Measurements from ENCODE around the gene ATP5PO. TPM values are rescaled to one million over a fixed set of nuclear protein-coding genes. Genes with fewer than 3 reads are reported as not detected.
"Not testable (repeated sequence)": the region's sequence is repeated elsewhere in the genome, so short reads cannot be mapped to it uniquely, and the experiment has no call there.

The ATP5PO gene
- total RNA-seq, 1 experiment from 2014 or later = 436 TPM

DNA sequence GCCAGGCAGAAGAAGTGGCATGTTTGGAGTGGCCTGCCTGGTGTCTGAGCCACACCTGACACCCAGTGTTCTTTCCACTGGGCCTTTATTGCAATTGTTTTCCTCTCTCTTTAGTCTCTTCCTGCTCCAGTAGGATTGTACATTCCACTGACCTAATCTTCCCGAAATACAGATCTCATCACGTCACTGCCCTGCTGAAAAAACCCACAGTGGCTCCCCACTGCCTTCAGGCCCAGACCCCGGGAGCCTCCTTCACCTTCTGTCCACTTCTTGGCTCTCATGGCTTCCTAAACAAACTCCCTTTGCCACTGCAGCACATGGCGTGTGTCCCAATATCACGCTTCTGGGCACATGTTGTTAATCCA is 25.3 kb upstream of the ATP5PO start:
- peak; percentile 49 for DNase-seq (ENCODE audit: low read depth)

DNA sequence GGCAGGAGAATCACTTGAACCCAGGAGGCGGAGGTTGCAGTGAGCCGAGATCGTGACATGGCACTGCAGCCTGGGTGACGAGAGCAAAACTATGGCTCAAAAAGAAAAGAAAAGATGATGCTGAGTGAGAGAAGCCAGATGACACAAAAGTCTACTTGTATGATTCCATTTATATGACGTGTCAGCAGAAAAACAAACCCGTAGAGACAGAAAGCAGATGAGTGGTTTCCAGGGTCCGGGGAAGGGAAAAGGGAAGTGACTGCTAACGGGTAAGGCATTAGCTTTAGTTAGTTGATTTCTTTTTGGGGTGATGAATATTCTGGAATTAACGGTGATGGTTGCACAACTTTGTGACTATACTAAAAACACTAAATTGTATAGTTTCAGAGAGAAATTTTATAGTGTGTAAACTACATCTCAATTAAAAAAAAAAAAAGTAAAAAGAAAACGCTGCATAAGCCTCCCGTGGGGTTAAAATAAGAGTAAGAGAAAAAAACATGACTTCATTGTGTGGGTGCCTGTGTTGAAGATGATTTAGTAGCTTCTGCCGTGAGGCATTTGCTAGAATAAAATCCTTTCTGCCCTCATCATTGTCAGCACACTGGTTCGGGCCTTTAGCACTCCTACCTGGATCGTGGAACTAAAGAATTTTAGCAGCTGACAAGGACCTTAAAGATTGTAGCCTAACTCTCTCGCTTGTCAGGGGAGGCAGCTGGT is 24.7 kb upstream of the ATP5PO start:
- peak; percentile 72 for DNase-seq (ENCODE audit: low read depth)

DNA sequence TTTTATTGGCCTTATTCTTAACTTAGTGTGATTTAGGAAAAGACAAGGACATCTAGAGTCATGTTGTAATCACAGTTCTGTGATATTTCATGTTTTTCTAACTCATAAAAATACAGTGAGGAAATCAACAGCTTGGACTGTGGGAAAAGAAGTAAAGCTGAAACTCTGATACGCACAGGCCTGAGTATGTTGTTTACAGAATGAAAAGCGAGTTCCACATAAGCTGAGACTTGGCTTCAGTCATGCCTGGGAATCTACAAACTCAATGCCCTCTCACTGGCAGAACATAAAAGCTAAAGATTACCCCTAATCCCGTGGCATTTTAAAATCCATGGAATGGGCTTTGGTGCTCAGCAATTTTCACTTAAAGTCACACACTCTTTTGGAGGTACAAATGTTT is 23.6 kb upstream of the ATP5PO start:
- no peak for DNase-seq (ENCODE audit: low read depth)

DNA sequence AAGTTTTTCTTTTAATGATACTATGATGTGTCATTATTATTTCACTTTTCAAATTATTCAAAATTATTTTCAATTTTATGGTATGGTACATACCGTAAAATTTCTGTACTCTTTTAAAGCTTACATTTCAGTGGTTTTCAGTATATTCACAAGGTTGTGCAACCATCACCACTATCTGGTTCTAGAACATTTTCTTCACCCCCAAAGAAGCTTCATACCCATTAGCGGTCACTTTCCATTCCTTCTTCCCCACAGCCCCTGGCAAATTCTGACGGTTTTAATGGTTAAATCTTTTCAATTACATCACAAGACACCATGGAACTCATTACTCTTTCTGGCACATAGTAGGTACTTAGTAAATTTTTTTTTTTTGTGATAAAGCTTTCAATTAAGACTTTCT is 22.8 kb upstream of the ATP5PO start:
- no peak for DNase-seq (ENCODE audit: low read depth)

DNA sequence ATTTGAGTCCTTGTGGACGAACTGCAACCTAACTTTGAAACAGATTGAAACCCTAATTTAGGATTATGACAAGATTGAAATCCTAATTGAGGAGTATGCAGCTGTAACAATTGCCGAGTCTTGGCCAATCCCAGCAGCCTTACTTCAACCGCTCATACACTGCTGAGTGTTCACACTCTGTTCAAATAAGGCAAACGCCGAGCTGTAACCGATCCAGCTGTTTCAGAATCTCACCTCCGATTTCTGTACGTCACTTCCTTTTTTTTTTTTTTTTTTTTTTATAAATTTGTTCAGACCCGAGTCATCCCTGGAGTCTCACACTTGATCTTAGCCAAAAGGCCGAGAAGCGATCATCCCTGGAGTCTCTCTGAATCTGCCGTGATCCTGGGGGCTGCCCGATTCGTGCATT is 22.3 kb upstream of the ATP5PO start:
- no peak for DNase-seq (ENCODE audit: low read depth)

DNA sequence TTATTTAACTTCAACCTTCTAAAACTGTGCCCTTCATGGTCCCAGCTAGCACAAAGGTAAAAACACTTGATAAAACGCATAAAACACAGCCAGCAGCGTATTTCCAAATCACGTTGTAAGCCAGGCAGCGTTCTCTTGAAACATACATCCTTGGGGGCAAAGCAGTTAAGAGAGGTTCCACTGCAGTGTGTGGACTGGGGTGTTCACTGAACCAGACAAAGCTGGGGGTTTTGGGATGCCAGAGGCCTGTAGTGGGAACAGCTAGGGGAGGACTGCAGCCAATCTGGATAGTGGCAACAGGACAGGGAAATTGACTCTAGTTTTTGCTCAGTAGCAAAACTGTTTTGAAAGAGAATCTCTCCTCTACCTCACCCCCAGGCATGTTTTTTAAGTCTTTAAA is 21.5 kb upstream of the ATP5PO start:
- DNase-seq (ENCODE audit: low read depth) = no peak

DNA sequence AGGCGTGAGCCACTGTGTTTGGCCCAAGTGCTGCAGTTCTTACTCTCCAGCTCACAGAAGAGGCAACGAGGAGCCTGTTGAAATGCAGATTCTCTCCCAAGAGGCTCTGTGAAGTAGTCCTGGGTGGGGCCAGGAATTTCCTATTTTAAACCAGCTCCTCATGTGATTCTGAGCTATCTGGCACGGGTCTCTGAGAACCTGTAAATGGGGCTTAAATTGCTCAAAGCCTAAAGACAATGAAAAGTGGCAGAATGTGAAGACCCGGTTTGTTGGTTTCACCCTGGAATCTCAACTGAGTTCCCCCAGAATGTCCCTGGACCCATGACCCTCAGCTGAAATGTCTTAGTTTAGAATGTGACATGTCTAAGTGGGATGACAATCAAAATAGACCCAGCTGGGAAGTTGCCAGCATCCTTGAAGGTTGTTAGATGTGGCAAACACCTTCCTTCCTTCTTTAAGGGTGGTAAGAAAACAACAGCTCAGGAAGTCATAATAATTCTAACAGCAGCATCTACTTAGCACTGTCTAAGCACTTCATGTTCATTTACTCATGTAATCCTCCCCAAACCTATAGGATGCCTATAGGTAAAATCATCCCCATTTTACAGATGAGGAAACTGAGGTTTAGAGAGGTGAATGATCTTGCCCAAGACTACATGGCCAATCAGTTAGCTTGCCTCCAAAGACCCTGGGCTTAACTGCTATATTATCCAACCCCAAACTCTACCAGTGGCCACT is 20.9 kb upstream of the ATP5PO start:
- no peak for DNase-seq (ENCODE audit: low read depth)

DNA sequence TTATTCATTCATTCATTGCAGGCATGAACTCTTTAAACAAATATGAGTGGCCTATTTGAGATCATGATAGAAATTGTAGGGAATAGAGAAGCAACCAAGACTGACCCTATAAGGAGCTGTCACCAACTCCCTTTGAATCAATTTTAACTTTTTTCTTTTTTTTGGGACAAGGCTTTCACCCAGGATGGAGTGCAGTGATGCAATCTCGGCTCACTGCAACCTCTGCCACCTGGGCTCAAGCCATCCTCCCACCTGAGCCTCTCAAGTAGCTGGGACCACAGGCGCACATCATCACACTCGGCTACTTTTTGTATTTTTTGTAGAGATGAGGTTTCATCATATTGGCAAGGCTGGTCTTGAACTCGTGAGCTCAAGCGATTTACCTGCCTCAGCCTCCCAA is 17.1 kb upstream of the ATP5PO start:
- no peak for DNase-seq (ENCODE audit: low read depth)

DNA sequence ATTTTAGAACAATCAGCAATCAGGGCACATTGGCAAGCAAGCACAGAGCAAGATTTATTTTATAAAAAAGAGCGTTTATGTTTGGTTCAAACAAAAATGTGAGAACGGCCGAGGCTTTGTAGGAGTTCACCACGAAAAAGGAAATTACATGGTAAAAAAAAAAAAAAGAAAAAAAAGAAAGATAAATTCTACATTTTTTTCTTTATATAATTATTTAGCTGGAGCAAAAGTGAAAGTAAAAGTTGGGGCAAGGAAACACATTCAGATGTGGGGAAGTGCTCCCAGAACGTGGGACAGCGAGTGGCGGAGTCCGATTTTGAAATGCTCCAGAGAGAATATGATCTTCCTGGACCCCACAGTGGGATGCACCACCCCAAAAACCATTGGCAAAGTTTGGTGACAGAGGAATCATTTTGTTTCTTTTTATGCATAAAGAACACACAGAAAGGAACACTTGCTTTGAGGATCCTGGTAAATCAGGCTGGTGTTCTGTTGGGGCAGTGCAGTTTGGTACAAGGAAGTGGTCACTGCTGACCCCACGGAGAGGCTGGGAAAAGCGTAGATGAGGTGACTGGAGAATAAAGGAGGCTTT is 16.3 kb upstream of the ATP5PO start:
- peak; percentile 35 for DNase-seq (ENCODE audit: low read depth)

DNA sequence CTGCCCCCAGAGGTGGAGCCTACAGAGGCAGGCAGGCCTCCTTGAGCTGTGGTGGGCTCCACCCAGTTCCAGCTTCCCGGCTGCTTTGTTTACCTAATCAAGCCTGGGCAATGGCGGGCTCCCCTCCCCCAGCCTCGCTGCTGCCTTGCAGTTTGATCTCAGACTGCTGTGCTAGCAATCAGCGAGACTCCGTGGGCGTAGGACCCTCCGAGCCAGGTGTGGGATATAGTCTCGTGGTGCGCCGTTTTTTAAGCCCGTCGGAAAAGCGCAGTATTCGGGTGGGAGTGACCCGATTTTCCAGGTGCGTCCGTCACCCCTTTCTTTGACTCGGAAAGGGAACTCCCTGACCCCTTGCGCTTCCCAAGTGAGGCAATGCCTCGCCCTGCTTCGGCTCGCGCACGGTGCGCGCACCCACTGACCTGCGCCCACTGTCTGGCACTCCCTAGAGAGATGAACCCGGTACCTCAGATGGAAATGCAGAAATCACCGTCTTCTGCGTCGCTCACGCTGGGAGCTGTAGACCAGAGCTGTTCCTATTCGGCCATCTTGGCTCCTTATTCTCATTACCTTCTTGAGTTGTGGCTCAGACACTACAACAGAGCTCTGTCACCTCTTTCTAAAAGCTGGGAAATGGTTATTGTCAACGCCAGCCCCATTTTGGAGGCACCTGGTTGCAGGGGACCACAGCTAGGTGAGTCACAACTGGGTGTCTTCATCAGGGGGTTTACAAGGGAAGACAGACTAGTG is 15.6 kb upstream of the ATP5PO start:
- DNase-seq (ENCODE audit: low read depth) = not testable (repeated sequence)

DNA sequence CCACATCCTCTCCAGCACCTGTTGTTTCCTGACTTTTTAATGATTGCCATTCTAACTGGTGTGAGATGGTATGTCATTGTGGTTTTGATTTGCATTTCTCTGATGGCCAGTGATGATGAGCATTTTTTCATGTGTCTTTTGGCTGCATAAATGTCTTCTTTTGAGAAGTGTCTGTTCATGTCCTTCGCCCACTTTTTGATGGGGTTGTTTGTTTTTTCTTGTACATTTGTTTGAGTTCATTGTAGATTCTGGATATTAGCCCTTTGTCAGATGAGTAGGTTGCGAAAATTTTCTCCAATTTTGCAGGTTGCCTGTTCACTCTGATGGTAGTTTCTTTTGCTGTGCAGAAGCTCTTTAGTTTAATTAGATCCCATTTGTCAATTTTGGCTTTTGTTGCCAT is 10.6 kb upstream of the ATP5PO start:
- not testable (repeated sequence) for DNase-seq (ENCODE audit: low read depth)

DNA sequence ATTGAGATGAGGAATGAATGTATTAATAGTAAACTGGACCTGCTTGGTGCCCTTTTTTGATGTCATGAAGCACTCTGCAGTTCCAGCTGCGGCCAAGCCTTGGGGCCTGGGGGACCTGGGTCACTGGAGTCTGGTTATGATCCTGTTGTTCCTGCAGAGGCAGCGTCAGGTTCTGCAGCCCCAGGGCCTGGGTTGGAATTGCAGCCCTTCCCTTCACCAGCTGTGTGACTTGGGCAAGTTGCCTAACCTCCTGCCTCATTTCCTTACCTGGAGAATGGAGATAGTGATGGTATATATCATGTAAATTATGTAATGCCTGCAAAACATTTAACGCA is 9.1 kb upstream of the ATP5PO start:
- DNase-seq (ENCODE audit: low read depth) = no peak

DNA sequence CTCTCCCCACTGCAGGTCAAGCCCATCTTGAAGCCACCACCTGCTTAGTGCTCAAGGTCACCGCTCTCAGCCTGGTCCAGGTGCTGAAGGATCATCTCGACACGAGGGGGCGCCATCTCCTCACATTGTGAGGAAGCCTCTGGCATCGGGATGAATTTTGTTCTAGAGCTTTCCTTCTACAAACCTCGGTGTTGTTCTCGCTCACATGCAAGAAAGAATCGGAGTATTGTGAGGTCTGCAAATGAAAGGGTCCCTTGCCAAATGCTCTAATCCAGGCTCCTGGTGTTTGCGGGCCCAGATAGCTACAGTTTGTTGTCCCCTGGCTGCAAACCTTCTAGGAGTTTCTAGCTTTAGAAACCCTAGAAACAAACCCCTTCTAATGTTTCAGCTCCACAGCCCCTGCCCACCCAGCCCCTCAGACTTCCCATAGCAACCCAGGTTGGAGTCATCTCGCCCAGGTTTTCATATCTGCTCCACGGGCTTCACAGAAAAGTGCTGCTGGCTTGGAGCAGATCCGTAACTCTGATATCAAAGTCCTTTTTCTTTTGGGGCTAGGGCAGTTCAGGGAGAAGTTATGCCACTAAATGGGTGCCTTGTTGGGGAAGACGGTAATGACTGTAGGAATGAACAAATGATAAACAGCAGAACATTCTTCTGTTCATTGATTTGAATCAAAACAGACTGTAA is 8.6 kb upstream of the ATP5PO start:
- DNase-seq (ENCODE audit: low read depth) = peak; percentile 87

DNA sequence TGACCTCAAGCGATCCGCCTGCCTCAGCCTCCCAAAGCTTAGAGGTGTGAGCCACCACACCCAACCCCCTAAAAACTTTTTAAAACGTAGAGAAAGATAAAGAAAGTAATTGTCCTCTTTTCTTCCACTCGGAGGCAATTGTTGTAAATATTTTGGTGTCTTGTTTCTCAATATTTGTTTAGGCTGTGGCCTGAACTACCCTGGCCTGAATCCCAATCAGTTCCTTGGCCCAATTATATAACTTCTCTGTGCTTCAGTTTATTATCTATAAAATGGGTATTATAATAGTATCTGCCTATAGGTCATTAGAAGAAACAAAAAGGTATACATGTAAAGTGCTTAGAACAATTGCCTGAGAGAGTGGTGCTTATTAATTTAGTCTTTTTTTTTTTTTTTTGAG is 1.8 kb upstream of the ATP5PO start:
- no peak for DNase-seq (ENCODE audit: low read depth)

DNA sequence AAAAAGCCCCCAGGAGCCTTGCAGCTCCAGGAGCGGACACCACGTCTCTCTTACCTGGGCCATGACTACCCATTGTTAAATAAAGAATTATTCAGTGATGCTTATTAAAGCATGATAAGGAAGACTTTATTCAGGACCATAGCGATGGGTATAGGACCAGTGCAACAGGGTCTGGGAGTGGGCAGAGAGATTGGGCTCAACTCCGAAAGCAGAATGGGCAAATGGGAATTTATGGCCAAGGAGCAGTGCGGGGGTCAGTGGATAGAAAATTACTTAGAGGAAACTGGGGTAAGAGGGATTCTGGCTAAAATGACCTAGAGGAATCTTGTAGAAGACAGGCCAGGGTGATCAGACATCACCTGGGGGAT is 580 bp upstream of the ATP5PO start:
- no peak for DNase-seq (ENCODE audit: low read depth)

DNA sequence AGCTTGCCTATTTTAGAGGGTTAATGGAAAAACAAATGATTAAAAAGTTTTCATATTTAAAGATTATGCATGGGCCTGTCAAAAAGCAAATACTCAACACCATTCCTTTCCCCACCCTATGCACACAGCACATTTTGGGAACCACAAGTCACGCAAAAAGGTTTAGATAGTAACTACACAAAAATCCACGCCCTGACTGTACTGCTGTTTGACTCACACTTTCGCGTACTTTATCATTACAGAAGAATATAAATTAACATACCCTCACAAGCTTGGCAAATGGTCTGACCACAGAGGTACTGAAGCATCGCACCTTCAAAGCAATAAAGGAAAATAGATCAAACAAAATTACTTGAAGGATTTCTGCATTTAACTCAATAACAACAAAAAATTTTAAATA is 1.4 kb downstream of the ATP5PO start:
- no peak for DNase-seq (ENCODE audit: low read depth)

DNA sequence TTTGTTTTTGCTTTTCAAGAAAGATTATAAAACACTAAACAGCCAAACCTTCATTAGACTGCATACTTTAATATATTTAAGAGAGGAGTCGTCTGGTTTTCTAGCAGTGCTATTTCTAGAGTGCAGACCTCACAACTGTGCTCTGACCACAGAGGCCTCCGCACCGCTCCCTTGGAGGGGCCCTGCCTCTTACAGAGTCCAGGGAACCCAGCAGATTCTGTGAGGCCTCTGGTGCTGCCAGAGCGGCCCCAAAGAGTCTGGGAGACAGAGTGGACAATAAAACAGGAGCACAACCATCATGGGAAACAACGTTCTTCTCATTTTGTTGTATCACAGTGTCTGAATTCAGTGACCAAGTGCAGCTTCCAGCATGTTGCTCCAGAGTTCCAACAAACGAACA is 5.8 kb downstream of the ATP5PO start:
- DNase-seq (ENCODE audit: low read depth) = no peak

DNA sequence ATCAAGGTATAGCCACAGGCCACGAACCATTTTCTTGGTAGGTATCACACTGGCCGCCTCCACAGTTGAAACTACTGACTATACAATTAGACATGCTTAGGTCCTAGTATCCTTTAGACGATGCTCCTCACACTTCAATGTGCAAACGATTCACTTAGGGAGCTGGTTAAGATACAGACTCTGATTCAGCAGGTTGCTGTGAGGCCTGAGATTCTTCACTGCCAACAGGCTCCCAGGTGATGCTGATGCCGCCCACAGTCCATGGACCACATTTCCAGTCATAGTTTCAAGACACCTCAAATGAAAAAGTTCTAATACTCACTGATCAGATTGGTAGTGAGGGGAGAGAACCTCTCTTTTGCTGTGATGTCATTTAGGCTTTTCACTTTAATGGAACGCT is 6.8 kb downstream of the ATP5PO start:
- DNase-seq (ENCODE audit: low read depth) = no peak

DNA sequence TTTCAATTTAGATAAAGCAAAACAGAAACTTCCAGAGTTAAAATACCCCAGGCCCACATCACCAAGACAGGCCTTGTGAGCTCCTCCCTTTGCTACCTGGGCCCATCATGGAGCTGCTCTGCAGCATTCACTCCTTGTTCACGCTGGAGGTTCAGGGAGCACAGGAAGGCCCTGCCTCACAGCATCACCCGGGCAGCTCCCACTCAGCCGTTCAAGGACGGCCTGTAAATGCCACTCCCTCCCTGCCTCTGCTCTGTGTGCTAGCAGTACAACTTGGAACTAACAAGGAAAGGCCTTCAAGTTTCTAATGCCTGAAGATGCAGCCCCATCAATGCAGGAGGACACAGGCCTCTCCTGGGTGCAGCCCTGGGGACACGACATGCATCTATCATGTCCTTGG is 11.6 kb downstream of the ATP5PO start:
- no peak for DNase-seq (ENCODE audit: low read depth)

DNA sequence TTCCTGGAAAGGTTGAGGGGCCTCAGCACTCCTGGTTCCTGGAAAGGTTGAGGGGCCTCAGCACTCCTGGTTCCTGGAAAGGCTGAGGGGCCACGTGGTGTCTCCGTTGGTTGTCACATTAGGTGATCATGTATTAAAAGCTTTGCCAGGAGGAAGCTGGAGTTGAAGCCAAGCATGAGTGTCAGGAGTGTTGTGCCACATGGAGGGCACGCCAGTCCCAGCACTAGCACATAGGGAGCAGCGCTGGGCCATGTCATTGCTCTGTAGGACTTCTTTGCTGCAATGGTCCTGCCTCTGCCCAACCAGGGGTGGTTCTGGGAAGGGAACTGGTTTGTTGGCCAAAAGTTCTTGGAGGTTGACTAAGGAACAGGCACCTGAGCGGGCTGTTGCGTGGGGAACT is 13.3 kb downstream of the ATP5PO start:
- no peak for DNase-seq (ENCODE audit: low read depth)

DNA sequence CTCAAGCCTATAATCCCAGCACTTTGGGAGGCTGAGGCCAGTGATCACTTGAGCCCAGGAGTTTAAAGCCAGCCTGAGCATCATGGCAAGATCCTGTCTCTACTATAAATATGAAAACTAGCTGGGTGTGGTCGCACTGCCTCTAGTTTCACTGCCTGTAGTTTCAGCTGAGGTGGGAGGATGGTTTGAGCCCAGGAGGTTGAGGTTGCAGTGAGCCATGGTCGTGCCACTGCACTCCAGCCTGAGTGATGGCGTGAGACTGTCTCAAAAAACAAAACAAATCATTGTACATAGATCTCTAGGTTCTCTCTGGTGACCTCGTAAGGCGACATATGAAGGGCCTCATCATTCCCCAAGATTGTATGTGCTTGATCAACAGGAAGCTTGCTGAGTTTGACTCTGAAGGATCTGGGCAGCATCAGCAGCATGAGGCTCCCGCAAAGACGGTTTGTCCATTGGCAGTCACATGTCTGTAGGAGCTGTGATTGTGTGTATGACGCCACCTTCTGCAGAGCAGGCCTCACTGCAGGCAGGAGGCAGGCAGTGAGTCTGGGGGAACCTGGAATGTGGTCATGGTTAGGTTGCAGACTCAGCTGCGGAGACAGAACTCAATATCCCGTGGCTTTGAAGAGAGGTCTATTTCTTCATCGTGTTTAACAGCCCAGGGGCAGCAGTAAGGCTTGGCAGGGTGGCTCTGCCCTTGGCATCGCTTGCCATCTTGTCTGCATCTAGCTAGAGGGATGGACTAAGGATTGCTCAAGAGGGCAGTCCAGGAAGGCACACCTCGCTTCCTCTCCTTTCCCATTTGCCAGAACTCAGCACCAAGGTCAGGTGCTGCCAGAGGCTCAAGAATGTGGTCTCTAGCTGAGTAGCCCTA is 14.0 kb downstream of the ATP5PO start:
- peak; percentile 42 for DNase-seq (ENCODE audit: low read depth)

Measured in Daoy (cell line).